IPS-18c (cell line): ENCODE measurements around the gene DNER.

ENCODE experiments used
- H3K4me3 ChIP-seq: 2 replicates; pipeline ENCODE4 v1.7.0; 2013; ENCODE audit warnings: low read depth, mild to moderate bottlenecking, low read length, moderate library complexity; ENCODE audit not compliant: insufficient read depth
- H3K9me3 ChIP-seq: one replicate; pipeline ENCODE4 v1.6.1; 2013; ENCODE audit warnings: mild to moderate bottlenecking, low read length, moderate library complexity; ENCODE audit not compliant: control insufficient read depth, insufficient read depth

The DNER gene

DNA sequence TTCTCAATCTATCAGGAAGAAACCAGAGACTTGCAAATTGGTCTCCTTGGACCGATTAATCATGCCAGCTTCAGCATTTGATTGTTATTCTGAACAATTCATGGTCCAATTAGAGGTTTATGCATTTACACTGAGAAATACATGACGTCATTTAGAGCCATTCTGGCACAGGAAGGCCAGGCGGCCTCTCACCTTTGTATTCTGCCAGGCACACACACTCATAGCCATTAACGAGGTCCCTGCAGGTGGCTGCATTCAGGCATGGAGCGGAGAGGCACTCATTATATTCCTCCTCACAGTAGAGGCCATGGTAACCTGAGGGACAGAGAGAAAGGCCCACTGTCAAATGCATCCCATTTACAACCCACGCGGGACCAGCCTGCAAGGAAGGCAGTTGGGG, 296.4 kb downstream of the DNER start:
- Histone ChIP-seq H3K4me3 (no peak overlapping the region), H3K9me3 (peaks cover 2% of the 10 kb centered on the region)

DNA sequence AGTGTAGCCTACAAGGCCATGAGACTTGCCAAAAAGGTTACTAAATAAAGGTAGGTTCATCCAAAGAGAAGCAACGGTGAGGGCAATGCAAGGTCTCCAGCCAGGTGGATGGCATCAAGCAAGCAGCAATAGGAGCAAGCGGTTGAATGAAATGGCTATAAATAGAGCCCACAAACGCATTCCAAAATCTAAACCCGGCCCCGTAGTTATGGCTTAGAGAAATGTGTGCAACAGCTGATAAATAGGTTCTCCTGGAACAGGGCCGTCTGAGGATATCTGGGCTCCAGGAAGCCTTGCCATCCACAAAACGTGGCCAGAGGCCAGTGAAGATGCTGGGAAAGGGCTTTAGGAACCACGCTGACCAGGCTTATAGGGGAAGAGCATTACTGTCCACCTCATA, 297.2 kb downstream of the DNER start:
- Histone ChIP-seq H3K9me3 (no peaks in the 10 kb centered on the region), H3K4me3 (no peak overlapping the region)

DNA sequence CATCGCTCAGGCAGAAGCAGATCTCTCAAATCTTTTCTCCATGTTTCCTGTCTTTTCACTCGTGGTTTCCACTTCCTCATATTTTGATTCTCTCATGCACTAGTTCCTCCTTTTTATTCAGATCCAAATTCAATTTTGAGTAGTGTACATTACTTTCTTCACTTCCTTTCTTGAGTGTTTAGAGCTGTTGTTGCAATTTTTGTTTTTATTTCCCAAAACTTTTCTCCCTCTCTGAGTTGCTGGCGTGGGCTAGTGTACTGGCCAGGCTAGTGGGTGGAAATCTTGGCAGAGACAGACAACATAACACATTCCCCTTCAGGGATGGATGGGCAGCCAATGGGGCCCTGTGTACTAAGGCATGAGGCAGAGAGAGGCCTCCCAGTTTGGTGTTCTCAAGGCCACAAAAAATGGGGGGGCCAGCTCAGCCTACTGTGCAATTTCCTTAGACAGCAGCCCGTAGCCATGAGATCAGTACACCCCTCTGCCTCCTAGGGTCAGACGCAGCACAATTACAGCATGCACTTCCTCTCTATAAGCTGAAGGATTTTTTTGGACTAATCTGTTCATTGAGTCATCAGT, 298.1 kb downstream of the DNER start:
- Histone ChIP-seq H3K9me3 (no peaks in the 10 kb centered on the region), H3K4me3 (no peak overlapping the region)

DNA sequence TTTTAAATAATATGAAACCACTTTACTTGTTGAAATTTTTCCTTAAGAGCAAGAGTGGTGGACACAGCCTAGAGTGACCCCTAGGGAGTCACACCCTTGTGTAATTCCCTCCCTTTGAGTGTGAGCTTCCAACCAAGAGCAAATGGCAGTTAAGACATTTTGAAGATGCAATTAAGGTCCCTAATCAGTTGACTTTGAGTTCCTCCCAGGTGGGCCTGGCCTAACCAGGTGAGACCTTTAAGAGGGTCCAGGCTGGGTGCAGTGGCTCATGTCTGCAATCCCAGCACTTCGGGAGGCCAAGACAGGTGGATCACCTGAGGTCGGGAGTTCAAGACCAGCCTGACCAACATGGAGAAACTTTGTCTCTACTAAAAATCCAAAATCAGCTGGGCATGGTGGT, 299.7 kb downstream of the DNER start:
- Histone ChIP-seq H3K4me3 (no peak overlapping the region), H3K9me3 (no peaks in the 10 kb centered on the region)

DNA sequence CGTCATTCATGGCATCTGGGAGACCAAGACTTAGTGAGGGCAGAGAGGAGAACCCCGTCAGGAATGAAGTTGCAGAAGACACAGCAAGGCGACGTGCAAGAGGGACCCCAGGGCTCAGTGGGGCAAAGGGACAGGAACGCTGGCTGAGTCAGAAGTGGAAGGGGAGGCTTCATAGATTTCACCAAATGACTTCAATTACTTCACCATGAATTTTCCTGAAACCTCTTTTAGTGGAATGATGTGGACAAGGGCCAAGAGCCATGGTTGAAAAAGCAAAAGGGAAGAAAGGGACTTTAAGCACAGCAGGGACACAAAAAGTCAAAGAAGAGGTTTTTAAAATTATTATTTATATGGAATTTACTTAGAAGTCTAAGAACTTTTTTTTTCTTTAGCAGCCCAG, 301.7 kb downstream of the DNER start:
- H3K4me3 ChIP-seq = no peak overlapping the region
- H3K9me3 ChIP-seq = no peaks in the 10 kb centered on the region

DNA sequence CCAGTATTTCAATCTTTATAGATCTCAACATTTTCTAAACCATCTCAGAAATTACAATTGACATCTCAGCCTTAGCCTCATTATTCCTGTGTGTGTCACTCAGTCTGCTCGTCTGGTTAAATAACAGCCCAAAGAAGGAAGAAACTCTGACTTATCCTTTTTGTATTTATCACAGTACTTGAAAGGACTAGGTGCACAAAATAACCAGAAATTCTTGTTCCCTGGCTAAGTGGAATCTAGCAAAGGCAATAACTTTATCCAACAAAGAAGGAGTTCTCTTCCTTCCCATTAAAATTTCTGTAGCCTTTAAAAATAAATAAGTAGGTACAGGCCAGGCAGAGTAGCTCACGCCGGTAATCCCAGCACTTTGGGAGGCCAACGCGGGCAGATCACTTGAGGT, 303.4 kb downstream of the DNER start:
- H3K9me3 ChIP-seq = no peaks in the 10 kb centered on the region
- H3K4me3 ChIP-seq = no peak overlapping the region

DNA sequence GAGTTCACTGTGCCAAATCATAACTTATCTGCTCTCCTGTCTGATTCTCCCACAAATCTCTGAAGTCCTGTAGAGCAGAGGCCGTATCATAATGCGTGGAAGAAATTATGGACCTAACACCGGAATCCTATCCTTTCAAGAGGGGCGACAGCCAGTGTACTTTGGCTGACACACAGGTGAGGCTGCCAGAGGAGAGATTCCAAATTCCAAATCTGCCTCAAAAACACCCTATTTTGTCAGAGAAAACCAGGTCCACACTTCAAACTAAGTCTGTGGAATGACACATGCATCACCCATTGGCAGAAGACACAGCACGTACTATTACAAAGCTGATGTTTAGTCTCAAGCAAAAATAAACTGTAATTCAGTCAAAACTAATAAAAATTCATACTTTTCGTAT, 304.1 kb downstream of the DNER start:
- H3K4me3 ChIP-seq = no peak overlapping the region
- no peaks in the 10 kb centered on the region for H3K9me3 ChIP-seq

DNA sequence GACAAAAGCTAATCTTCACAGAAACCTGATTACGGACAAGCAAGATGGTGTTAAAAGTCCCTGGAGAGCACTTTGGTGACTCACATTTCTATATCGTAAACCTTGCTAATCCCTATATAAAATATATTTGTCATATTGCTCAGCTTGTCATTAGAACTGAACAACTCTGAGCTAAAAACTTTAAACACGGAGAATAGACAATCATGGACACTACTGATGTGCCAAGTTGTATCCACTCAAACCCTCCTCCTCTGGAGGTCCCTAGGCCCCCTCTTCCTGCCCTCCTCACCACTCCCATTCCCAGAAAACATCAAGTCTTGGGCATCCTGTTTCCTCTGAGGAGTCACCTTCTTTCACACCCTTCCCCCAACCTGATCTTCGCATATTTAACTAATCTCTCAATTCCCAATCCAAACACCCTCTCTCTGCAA, 304.6 kb downstream of the DNER start:
- no peak overlapping the region for H3K4me3 ChIP-seq

DNA sequence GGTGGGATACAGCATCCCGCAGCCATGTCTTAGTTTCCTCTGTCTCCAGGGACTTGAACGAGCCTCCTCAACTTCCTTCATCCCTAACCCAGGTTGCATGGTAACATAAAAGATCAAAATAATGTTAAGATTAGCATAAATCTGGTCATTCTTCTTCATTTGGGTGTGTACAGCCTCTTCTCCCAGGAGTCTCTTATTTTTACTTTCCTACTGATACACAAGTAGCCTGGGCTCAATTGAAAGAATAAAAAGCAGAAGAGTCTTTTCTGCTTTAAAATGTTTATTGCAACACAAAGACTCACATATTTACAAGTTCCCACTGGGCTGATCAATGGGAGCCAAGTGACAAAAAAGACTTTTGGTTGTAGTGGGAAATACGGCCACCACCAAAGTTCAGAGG, 305.4 kb downstream of the DNER start:
- Histone ChIP-seq H3K9me3 (no peaks in the 10 kb centered on the region), H3K4me3 (no peak overlapping the region)

More for the DNA sequence above, 304.6 kb downstream of the DNER start:
- no peaks in the 10 kb centered on the region for H3K9me3 ChIP-seq

DNA sequence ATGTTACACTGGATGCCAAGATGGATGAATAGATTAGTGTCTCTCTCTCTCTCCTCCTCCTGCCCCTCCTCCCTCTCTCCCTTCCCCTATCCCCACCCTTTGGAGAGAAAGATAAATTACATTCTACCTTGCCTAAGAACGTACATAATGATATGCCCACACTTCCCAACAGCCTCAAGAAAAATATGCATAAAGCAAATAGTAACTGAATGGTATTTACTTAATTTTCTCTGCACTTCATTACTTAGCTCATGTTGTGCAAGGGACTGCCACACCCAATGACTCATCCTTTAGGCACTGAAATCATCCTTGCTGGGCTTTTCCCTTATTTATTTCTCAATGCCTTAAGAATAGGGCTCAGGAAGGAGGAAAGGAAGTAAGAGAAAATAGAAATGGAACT, 306.0 kb downstream of the DNER start:
- no peak overlapping the region for H3K4me3 ChIP-seq
- H3K9me3 ChIP-seq = no peaks in the 10 kb centered on the region

DNA sequence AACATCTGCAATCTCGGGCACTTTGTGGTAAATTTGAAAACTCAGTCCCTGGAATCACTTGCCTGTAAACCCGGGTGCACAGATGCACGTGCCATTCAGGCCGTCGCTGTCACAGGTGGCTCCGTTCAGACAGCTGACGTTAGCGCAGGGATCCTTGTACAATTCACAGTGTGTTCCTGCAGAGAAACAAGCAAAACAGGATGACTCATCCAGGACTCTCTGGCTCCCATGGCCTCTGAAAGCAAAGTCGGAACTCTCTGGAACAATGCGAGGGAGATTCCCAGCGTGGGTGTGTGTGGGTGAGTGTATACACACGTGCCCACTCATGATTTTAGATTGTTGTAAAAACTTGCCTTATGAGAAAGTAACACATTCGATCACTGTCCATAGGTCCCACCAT, 307.2 kb downstream of the DNER start:
- H3K4me3 ChIP-seq = no peak overlapping the region
- no peaks in the 10 kb centered on the region for H3K9me3 ChIP-seq

DNA sequence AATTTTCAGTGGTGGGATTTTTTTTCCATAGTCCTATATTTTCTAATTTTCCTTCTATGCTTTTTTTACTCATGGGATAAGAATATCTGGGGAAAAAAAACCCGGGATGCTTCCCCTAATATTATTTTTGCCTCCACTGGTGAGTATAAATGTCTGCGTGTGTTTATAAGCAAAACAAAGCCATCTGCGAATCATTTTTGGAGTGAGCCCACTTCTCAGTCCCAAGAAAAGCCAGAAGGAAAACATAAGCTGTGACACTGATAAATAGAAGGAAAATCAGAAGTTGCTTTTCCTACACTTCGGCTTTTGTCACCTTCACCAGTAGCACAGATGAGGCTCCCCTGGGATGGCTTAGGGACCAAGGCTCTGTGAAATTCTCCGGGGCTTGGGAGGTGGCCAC, 308.6 kb downstream of the DNER start:
- Histone ChIP-seq H3K9me3 (no peaks in the 10 kb centered on the region), H3K4me3 (no peak overlapping the region)

DNA sequence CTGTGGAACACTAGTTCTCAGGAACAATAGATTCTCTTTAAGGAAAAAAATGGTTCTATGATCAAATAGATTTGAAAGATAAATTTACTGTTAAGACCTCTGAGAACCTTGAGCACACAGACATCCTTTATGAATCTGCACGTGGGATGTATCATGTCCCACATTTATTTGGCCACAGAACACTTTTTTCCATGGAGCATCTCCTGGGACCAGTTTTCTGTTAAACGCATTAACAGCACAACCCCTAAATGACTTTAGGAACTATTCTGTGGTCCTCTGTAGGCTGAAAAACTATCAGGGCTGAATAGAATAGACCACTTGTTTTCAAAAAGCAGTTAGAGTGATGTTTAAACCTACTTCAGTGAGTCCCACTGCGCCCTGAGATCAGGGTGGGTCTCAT, 311.1 kb downstream of the DNER start:
- no peak overlapping the region for H3K4me3 ChIP-seq
- no peaks in the 10 kb centered on the region for H3K9me3 ChIP-seq

DNA sequence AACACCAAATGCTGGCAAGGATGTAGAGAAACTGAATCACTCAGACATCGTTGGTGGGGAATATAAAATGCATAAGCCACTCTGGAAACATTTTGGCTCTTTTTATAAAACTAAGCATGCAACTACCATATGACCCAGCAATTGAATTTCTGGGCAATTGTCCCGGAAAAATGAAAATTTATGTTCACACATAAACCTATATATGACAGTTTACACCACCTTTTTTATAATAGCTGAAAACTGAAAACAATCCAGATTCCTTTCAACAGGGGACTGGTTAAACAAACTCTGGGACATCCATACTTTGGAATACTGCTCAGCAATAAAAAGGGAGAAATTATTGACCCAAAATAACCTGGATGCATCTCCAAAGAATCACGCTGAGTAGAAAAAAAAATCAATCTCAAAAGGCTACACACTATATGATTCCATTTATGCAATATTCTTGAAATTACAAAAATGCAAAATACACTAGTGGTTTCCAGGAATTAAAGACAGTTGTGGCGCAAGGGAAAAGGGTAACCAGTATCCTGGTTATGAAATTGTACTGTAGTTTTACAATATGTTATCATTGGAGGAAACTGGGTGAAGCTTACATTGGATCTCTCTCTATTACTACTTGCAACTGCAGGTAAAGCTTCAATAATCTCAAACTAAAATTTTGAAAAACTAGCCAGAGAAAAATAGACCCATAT, 313.0 kb downstream of the DNER start:
- Histone ChIP-seq H3K4me3 (no peak overlapping the region), H3K9me3 (no peaks in the 10 kb centered on the region)

DNA sequence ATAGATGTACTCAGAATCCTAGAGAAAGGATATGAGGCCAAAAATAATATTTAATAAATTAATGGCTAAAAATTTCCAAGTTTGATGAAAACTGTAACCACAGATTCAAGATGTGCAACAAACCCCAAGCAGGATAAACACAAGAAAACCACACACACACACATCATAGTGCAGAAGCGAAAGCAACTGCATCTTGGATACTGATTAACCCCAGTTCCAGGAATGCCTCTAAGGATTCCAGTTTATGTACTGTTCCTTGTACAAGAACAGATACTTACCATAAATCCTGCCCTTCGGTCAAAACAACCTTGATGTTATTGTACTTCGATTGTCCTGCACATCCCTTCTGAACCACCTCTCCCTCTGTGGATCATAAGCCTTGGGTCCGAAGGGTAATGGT, 320.4 kb downstream of the DNER start:
- peaks cover 7% of the 10 kb centered on the region for H3K9me3 ChIP-seq

DNA sequence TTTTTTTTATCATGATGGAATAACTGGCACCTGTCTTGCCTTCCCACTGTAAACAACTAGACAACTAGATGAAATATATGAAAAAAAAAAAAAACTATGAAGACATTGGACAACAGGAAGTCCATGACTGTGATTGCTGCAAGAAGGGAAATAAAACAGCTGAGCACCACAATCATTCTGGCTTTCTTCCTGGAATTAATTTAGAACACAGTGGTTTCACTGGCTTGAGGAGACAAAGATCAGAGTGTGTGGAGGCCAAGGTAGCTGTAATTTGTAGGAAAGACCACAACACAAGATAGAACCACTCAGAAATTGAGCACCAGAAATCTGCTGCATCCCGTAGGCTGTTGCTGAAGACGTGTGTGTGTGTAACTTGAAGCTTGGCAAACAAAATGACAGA, 322.2 kb downstream of the DNER start:
- H3K4me3 ChIP-seq = no peak overlapping the region
- peaks cover 7% of the 10 kb centered on the region for H3K9me3 ChIP-seq

More for the DNA sequence above, 320.4 kb downstream of the DNER start:
- no peak overlapping the region for H3K4me3 ChIP-seq

DNA sequence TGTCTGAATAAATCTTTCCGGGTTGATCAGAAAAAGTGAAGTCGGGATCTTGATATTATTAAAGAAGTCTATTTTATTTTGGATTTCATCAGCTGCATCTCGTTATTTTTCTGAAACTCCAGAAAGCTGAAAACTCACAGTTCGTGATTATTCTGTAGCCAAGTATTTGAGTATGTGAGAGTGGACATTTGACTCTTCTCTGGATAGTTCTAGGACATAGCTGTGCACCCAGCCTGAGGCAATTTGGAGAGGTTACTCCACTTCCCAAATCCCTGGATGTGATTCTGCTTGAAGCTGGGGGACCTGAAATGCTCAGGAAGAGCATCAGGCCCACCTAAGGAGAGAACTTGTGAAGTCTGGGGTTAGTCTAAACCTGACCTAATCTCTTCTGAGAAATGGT, 325.6 kb downstream of the DNER start:
- Histone ChIP-seq H3K9me3 (no peaks in the 10 kb centered on the region), H3K4me3 (no peak overlapping the region)

DNA sequence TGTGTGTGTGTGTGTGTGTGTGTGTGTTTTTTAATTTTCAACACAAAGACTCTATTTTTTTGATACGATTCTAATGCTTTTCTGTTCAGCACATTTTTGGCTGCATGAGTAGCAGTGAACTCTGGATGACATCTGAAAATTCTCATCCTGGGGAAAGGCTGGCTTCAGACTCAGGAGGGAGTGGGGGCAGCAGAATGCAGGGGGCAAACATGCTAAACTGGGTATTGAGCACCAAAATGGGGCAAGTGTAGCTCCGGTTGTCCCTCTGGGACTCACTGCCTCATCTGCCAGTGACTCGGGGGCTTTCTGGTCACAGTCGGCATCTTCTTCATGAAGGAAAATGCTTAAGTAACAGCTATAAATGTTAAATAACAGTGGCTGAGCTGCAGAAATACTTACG, 326.5 kb downstream of the DNER start:
- H3K4me3 ChIP-seq = no peak overlapping the region
- H3K9me3 ChIP-seq = no peaks in the 10 kb centered on the region

DNA sequence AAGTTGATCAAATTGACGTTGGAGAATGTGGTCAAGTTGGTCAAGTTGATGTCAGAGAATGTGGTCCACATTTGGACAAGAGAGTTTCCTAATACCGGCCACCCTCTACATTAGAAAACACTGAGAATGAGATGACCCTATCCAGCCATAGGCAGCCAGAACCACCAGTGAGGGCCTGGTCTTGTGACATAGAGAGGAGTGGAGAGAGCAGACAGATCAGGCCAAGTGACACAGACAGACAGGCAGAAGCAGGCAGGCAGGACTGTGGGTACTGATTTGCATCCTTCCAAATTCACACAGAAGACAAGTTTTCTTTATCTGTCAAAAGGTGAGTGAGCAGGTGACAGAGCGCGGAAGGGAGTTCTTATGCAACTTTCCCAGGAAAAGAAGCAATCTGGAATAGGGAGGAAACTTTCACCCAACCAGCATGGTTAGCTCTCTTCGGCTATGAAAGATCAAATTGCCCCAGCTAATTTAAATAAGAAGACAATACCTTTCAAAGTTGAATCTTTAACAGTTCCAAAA, 334.2 kb downstream of the DNER start:
- no peaks in the 10 kb centered on the region for H3K9me3 ChIP-seq
- no peak overlapping the region for H3K4me3 ChIP-seq
